HG03196 (cell line): ENCODE results near the gene PRKN.

Experiments
- ATAC-seq: cut with Tn5 transposase; IDR thresholded peaks from one replicate; pipeline ENCODE4 v1.9.1; 2021; ENCODE audit not compliant: unreplicated experiment

Gene PRKN

GRCh38 chr6:161586887-161587286 is 1140.7 kb downstream of the PRKN start:
- ATAC-seq = no peak

GRCh38 chr6:161584621-161585340 is 1142.8 kb downstream of the PRKN start:
- no peak for ATAC-seq

DNA sequence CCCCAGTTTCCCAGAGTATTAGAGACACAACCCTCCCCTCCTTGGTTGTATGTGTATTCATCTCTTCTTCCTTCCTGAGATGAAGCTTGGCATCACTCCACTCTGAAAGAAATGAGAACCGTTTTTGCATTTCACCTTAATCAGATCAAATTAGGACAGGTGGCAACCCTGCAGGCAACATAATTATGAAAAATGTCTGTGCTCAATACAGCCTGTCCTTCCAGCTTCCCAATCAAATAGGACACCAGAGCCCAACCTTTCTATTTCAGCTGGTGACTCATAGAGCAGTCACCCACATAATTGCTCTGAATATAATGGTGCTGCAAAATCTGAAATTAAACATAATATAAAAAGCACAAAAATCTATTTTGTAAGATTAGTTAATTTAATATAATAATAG is 1143.5 kb downstream of the PRKN start:
- no peak for ATAC-seq

DNA sequence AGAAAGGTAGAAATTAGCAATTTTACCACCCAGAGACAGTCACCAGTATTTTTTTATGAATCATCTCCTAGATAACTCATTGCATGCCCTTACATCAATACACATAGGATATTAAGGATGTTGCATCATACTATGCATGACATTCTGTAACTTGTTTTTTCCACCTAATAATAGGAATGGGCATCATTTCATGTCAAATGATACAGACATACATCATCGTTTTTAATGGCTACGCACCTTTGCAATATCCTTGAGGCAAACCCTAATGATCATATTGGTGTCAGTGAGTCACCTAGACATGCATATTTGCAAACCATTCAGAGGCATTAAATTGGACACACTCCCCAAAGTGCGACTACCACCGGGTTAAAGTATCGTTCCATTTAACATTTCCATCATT is 1144.0 kb downstream of the PRKN start:
- ATAC-seq = no peak

- no peak for ATAC-seq
These were observed 1149.1 kb downstream of the PRKN start for GRCh38 chr6:161578478-161578877.

DNA sequence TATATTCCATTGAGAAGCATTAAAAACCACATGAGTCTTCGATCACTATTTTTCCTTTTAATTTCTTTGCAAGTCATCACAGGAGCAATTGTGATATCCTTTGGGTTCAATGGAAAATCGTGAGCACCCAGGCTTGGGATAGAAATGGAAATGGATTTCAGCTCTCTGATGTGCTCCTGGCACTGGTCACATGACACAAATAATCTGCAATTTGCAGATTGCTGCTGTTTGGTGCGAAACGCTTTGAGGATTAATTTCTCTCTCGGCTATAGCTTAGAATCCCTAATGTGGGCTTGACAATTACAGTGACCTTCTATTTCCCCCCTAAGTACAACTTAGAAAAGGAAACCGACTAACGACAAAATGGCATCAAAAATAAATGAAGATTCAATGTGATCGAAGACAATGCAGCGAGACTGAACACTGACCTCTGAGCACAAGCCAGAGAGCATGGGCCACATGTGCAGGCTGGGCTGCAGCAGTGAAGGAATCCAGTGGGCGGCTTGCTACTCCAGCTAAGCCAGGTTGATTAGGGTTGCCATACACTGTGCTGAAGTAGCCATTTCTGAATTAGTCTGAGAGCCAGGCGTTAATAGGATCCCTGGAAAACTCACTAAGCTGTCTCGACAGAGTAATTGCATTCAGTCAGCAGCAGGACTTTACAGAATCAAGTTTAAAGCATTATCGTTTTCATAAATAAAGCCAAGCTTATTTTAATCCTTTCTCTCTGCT is 1151.9 kb downstream of the PRKN start:
- ATAC-seq = no peak

DNA sequence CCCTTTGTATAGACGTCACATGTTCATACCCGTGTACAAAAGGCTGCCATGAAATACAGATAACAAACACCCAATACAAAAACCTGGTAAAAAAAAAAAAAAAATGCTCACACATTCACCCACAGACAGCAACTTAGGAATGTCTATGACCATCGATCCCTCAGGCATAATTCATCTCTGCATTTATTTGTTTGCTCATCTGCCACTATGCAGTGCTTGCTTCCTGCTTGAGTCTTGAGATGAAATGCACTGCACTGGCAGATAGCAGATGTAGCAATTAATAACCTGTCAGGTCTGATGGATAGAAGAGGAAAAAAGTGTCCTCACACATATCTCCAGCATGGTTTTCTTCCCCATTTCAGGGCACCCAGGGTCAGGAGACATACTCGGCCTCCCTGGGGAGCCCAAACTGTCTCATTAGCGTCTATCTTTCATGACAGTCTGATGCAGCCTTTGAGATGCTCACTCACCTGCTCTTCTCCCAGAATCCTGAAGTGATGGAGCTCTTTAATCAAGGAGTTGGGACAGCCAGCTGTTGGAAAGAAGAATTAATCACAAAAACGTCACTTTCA is 1158.6 kb downstream of the PRKN start:
- no peak for ATAC-seq

DNA sequence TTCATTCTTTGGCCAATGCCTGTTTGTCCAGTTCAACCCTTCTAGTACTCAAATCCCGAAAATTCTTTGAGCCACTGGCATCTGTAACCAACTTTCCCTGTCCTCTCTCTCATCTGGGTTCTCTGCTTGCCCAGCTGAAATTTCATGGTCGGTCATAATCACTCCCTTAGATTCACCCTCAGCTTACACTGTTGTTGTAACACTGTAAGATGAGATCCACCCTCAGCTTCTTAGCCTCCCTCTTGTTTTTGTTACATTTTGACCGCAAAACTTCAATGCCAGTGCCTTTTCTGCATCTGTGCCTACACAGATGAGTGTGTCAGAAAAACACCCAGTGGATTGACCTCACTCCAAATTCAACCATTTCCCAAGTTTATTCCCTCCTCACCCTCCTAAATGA is 1162.6 kb downstream of the PRKN start:
- no peak for ATAC-seq

DNA sequence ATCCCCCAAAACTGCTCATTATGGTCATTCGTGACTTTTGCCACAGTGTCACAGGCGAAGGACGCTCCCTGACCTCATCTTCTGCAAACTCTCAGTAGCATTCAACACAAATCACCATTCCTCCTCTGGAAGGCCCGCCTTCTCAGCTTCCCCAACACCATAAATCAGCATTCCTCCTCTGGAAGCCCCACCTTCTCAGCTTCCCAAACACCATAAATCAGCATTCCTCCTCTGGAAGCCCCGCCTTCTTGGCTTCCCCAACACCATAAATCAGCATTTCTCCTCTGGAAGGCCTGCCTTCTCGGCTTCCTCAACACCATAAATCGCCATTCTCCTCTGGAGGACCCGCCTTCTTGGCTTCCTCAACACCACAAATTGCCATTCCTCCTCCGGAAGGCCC is 1165.7 kb downstream of the PRKN start:
- no peak for ATAC-seq

DNA sequence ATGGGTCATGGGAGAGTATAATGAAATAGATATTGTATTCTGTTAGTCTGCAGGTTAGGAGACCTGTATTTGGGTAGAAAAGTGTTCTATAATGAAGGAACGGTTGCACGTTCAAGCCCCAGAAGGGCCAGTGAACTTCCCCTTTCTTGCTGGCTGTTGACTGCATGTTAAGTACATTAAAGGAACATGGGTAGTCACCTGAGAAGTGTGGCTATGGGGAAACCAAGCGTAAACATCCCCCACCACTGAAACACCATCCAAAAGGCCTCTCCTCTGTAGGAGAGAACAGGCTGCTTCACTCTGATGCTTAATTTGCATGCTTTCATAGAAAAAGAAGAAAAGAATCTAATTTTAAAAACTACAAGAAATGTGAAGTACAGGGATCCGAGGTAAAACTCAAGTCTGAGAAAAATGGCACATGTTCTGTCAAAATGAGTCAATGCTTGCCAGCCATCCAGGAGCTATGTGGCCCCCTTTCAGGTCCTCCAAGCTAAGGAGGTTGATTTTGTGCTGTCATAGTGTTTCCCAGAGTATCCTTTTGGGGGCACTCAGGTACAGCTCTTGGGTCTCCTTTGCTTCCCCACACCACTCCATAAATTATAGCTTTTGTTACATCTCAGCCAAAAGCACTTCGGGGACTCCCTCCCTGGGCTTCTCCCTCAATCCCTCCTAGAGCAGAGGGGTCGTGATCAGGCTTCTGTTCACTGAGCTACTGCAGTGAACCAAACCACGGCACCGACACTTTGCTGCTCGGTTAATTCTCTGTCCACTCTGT is 1170.0 kb downstream of the PRKN start:
- no peak for ATAC-seq

GRCh38 chr6:161554883-161555282 is 1172.7 kb downstream of the PRKN start:
- no peak for ATAC-seq

GRCh38 chr6:161549977-161550655 is 1177.5 kb downstream of the PRKN start:
- ATAC-seq = no peak

GRCh38 chr6:161548713-161549296 is 1178.8 kb downstream of the PRKN start:
- ATAC-seq = no peak

DNA sequence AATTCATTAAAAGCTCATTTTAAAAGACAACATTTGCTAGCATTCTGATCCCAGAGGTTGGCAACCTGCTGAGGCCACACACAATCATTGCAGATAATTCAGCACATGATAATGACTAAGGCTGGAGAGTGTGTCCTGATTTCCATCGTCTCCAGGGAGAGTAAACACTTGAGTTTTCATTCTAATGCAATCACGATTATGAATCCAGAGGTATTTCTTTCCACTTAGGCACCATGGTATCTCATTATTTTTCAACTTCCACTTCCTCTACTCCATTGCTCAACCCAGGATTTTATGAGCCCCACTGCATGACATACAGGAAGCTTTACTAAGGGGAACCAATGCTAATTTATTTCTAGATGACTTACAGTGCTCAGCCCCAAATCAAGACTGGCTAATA is 1179.9 kb downstream of the PRKN start:
- ATAC-seq = no peak

DNA sequence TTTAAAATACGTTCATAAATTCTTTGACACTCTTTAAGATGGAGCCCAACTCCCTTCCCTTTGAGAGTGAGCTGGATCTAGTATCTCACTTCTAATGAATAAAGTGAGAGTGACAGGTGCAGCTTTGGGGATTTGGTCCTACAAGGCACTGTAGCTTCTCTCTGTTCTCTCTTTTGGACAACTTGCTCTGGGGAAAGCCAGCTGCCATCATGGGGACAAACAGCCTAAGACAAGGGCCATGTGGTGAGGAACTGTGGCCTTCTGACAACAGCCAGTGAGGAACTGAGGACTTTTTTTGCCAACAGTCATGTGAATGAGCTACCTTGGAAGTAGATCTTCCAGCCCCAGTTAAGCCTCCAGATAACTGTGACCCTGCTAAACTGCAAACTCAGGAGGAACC is 1180.9 kb downstream of the PRKN start:
- ATAC-seq = no peak

- ATAC-seq = no peak
These were observed 1181.8 kb downstream of the PRKN start for GRCh38 chr6:161545741-161546140.

DNA sequence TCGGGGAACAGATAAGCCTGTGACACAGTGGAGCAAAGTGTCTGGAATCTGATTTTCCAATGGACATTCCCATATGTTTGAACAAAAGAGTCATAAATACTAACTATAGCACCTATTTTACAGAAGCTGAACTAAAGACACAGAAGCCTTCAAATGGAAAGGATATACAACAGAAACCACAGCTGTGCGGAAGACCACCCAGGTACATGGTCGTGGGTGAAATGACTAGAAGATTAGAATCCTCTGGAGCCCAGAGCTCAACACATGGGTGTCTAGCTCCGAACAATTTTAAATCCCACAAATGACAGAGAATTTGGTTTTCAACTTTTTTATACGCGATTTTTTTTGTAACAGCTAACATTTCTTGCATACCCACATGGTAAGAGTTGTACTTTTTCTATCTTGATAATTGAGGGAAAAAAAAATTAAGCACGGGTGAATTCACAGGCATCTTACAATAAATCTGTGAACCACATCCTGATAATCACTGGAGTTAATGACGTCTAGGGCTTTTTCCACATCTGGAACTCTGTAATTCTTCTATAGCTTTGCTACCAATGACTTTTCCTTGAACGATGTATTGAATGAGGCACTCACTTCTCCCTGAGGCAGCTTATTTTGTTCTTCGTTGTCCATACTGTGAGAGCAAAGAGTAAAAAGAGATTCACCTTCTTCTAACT is 1182.6 kb downstream of the PRKN start:
- ATAC-seq = no peak

DNA sequence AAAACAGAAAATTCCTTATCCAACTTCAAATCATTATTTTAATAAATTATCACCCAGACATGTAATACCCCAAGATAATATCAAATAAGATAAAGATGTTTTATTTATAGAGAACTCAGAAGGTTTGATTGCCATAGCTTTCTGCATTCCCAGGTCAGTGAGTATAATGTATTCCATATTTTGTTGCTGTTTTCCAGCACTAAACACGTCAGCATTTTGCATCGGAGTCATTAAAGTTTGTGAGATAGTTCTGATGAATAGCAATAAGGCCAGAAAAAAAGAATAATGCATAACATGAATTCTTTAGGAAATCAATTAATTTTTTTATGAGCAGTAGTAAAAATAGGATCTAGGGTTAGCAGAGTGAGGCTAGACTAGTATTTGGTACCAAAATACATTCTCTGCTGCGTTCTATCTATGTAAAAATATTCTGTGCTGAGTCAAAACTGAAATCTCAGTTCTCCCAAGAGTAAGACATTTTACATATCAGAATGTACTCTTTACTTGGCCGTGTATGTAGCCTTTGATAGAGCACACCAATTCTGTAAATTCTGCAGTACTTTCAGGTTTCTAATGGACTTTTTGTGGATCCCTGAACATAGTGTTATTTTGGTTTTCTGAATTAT is 1183.8 kb downstream of the PRKN start:
- no peak for ATAC-seq

GRCh38 chr6:161542346-161542980 is 1185.1 kb downstream of the PRKN start:
- ATAC-seq = no peak
